Ishikawa (cell line): Measurements from ENCODE around the gene PHF13.

Experiments used
- CEBPB ChIP-seq: IDR thresholded peaks from 2 replicates; pipeline ENCODE4 v1.6.1; 2012
- CREB1 ChIP-seq: IDR thresholded peaks from 2 replicates; pipeline ENCODE4 v1.6.1; 2012; ENCODE audit warnings: low read depth
- EGR1 ChIP-seq: IDR thresholded peaks from 2 replicates; pipeline ENCODE4 v1.6.1; 2012
- EP300 ChIP-seq: IDR thresholded peaks from 2 replicates; pipeline ENCODE4 v1.6.1; 2012; ENCODE audit warnings: borderline replicate concordance
- FOXM1 ChIP-seq: IDR thresholded peaks from 2 replicates; pipeline ENCODE4 v1.6.1; 2012; ENCODE audit warnings: low read depth, borderline replicate concordance
- MAX ChIP-seq: IDR thresholded peaks from 2 replicates; pipeline ENCODE4 v1.6.1; 2012
- NFIC ChIP-seq: IDR thresholded peaks from 2 replicates; pipeline ENCODE4 v1.6.1; 2012
- RAD21 ChIP-seq: IDR thresholded peaks from 2 replicates; pipeline ENCODE4 v1.6.1; 2012; ENCODE audit warnings: low read depth
- REST ChIP-seq: IDR thresholded peaks from 2 replicates; pipeline ENCODE4 v1.6.1; 2012; ENCODE audit warnings: low read depth, mild to moderate bottlenecking
- TAF1 ChIP-seq: IDR thresholded peaks from 2 replicates; pipeline ENCODE4 v1.6.1; 2012; ENCODE audit warnings: low read depth, mild to moderate bottlenecking
- TCF12 ChIP-seq: IDR thresholded peaks from 2 replicates; pipeline ENCODE4 v1.6.1; 2012; ENCODE audit warnings: low read depth
- TEAD4 ChIP-seq: IDR thresholded peaks from 2 replicates; pipeline ENCODE4 v1.6.1; 2012
- USF1 ChIP-seq: IDR thresholded peaks from 2 replicates; pipeline ENCODE4 v1.6.1; 2012
- YY1 ChIP-seq: IDR thresholded peaks from 2 replicates; pipeline ENCODE4 v1.6.1; 2012; ENCODE audit warnings: low read depth
- ZBTB7A ChIP-seq: IDR thresholded peaks from 2 replicates; pipeline ENCODE4 v1.6.1; 2012; ENCODE audit warnings: low read depth

The PHF13 gene

GRCh38 chr1:6621429-6622391, 8.2 kb downstream of the PHF13 start:
- no peak for TF ChIP-seq TCF12
- no peak for TF ChIP-seq NFIC
- no peak for TF ChIP-seq CEBPB
- no peak for TF ChIP-seq TAF1
- TF ChIP-seq EP300: no peak
- no peak for TF ChIP-seq FOXM1
- TF ChIP-seq YY1: no peak
- TF ChIP-seq ZBTB7A: no peak
- no peak for TF ChIP-seq USF1
- TF ChIP-seq REST: no peak
- no peak for TF ChIP-seq CREB1
- no peak for TF ChIP-seq EGR1
- no peak for TF ChIP-seq MAX
- TF ChIP-seq TEAD4: no peak
- TF ChIP-seq RAD21: no peak

DNA sequence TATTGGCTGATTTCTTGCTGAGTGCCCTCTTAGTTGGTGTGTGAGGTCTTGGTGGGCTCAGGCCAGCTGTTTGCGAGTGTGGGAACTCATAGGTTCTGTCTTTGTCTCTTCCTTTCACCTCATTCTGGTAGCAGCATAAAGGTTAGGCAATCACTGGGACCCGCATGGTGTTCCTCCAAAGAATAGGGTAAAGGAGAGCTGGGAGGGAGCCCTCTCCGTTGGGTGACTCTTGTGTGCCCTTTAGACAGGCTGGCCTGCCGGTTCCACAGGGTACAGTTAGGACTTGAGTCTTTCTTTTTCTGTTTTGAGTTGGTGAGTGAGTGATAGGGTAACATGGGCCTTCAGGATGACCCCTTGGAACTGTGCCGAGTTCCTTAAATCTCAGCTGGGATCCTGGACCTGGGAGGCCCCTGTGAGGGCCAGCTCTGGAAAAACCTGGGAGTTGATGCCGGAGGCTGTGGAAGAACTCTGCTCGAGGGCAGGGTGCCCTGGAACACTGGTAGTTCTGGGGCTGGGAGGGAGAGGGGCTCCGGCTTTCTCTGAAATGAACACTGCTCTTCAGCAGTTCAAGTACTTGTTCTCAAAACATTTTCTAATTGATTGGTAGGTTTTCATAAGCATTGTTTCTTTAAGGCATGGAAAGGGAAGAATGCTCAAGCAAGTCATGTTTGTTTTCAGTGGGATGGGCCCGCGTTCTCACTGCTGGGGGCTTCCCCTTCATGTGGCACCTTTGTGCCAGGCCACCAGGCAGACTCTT, 9.0 kb downstream of the PHF13 start:
- TF ChIP-seq CEBPB (no peak), FOXM1 (no peak), ZBTB7A (no peak), EP300 (no peak), RAD21 (no peak), REST (no peak), CREB1 (no peak), USF1 (no peak), MAX (no peak), TCF12 (no peak), TAF1 (no peak), EGR1 (no peak), TEAD4 (no peak), NFIC (no peak), YY1 (no peak)

GRCh38 chr1:6623269-6623965, 9.9 kb downstream of the PHF13 start:
- no peak for TF ChIP-seq TCF12
- no peak for TF ChIP-seq YY1
- no peak for TF ChIP-seq CREB1
- no peak for TF ChIP-seq RAD21
- TF ChIP-seq FOXM1: no peak
- TF ChIP-seq EGR1: no peak

DNA sequence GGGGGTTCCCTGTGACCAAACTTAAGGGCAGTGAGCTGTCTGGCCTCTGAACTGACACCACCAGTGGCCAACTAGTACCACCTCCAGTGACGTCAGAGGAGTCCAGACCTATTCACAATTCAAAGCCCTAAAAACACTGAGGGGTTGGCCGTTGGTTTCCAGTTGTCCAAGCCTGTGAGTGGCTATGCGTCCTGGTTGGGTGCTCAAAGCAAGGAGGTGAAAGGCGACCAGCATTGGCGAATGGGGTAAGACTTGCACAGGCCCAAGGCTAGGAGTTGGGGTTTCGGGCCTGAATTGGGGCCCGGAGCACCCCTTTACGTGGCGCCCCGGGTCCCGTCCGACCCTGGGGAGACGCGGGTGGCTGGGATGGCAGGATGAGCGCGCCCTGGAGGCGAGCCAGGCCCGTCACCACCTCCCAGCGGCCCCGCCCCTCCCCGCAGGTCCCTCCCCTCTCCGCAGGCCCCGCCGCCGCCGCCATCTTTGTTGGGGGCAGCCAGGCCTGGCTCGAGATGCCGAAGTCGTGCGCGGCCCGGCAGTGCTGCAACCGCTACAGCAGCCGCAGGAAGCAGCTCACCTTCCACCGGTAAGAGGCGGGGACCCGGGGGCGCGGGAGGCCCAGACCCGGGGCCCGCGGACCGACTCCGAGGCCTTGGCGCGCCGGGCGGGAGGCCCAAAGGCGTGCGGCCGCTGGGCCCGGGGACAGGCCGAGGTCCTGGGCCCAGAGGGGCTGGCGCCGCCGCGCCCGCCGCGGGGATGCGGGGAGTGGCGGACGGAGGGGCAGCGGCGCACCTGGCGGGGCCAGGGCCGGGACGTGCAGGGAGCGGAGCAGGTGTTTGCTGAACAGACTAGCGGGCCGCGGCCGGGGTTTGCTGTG, 11.4 kb downstream of the PHF13 start, which contains the start of gene THAP3:
THAP3 (plus strand) TSS at position 159 of the 874 bp plus-strand sequence; CDS start at position 510, 351 bp downstream.
- TF ChIP-seq ZBTB7A (peak; percentile 50), USF1 (0 out of 2 replicates have a peak, but pooled peaks have one; percentile 11), MAX (peak; percentile 34), TCF12 (0 out of 2 replicates have a peak, but pooled peaks have one; percentile 2), TAF1 (peak; percentile 53; the same call in 1 of the 2 replicates), REST (no peak; the same call in 1 of the 2 replicates), YY1 (peak; percentile 97), NFIC (peak; percentile 65), EGR1 (no peak)
